Adrenal gland (tissue), 5 donors: ENCODE data around the gene SUSD1.

Source experiments
- CTCF ChIP-seq, 6 experiments: fragments of 450-650 bp in 4 of 6; fragments of 200-600 bp in 2 of 6; sonication (generic) in 1 of 6; IDR thresholded peaks; 1 replicate in 5 of 6; 2 replicates in 1 of 6; pipeline versions ENCODE4 v1.5.1 to v1.8.0; 2016 to 2021; ENCODE audit warnings: antibody characterized with exemption in 6 of 6, mild to moderate bottlenecking in 2 of 6, moderate library complexity in 1 of 6
- POLR2A ChIP-seq, 2 donors: fragments of 450-650 bp; IDR thresholded peaks; one replicate each; pipeline ENCODE4 v1.6.1; 2017; ENCODE audit warnings: antibody characterized with exemption in 2 of 2, mild to moderate bottlenecking in 2 of 2, moderate library complexity in 1 of 2
- donor health status: DM: no; HTN: no; CAD: no.

- TF ChIP-seq CTCF (IDR thresholded peaks at IDR 0.05) (no peak), POLR2A (IDR thresholded peaks at IDR 0.05) (no peak)
These were observed 55.1 kb downstream of the SUSD1 start for GRCh38 chr9:112120030-112120341.
